Testis (tissue), 2 donors: ENCODE measurements around the gene XPNPEP1.

Experiments used
- CTCF ChIP-seq, 3 experiments: fragments of 450-650 bp in 2 of 3; fragments of 200-600 bp in 1 of 3; sonication (generic) in 1 of 3; IDR thresholded peaks; one replicate each; pipeline ENCODE4 v1.5.1; 2016 to 2019; ENCODE audit warnings: antibody characterized with exemption in 3 of 3, mild to moderate bottlenecking in 2 of 3, moderate library complexity in 1 of 3
- POLR2A ChIP-seq: fragments of 450-650 bp; IDR thresholded peaks from one replicate; pipeline ENCODE4 v1.6.1; 2017; ENCODE audit warnings: antibody characterized with exemption, mild to moderate bottlenecking, moderate library complexity

- TF ChIP-seq CTCF (IDR thresholded peaks at IDR 0.05): no peak
- TF ChIP-seq POLR2A: no peak
Observed at GRCh38 chr10:109912335-109913281, 10.7 kb downstream of the XPNPEP1 start.
